Activated naive CD4-positive, alpha-beta T cell treated with anti-CD3 and anti-CD28 coated beads, Interleukin-2, amount 50 U/mL, for 24 hours (primary cell): ENCODE data around the gene GNPTAB.
"Not testable (repeated sequence)": the region's sequence is repeated elsewhere in the genome, so short reads cannot be mapped to it uniquely, and the experiment has no call there.

ENCODE experiments used
- H3K27ac Mint-ChIP-seq: one replicate; pipeline ENCODE4 v1.8.0; 2021; ENCODE audit warnings: mild to moderate bottlenecking, mixed read lengths
- H3K27me3 Mint-ChIP-seq: one replicate; pipeline ENCODE4 v1.8.0; 2021; ENCODE audit warnings: mixed read lengths
- H3K36me3 Mint-ChIP-seq: one replicate; pipeline ENCODE4 v1.8.0; 2021; ENCODE audit warnings: mixed read lengths
- H3K4me1 Mint-ChIP-seq: one replicate; pipeline ENCODE4 v1.8.0; 2021; ENCODE audit warnings: mixed read lengths
- H3K4me3 Mint-ChIP-seq: one replicate; pipeline ENCODE4 v1.8.0; 2021; ENCODE audit warnings: mild to moderate bottlenecking, mixed read lengths
- H3K9me3 Mint-ChIP-seq: one replicate; pipeline ENCODE4 v1.8.0; 2021; ENCODE audit warnings: mixed read lengths

The GNPTAB gene

DNA sequence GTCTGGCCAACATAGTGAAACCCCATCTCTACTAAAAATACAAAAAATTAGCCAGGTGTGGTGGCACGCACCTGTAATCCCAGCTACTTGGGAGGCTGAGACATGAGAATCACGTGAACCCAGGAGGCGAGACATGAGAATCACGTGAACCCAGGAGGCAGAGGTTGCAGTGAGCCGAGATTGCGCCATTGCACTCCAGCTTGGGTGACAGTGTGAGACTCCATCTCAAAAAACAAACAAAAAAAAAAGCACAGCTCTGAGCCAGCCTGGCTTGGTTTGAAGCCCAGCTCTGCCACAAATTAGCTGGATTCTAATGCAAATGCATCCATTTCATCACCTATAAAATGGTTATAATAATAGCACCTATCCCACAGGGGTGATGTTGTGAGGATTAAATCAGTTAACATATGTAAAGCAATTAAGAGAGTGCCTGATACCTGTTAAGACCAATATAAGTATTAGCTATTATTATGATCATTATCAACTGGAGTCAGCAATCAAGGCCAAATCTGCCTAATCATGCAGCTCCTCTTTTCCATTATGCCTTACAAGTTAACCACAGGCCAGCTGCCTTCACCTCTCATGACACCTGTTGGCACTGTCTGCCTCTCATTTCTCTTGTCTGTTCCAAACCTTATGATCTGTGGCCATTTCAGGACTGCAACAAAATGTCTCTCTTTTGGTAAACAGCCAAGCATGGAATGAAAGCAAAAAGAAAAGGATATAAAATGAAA, 2.1 kb downstream of the GNPTAB start:
- Mint-ChIP-seq H3K36me3 (no peaks in the 10 kb centered on the region), H3K9me3 (no peaks in the 10 kb centered on the region), H3K27me3 (no peaks in the 10 kb centered on the region), H3K4me1 (peaks cover 65% of the 10 kb centered on the region), H3K27ac (no peak overlapping the region), H3K4me3 (peak overlapping the region; percentile 98)

DNA sequence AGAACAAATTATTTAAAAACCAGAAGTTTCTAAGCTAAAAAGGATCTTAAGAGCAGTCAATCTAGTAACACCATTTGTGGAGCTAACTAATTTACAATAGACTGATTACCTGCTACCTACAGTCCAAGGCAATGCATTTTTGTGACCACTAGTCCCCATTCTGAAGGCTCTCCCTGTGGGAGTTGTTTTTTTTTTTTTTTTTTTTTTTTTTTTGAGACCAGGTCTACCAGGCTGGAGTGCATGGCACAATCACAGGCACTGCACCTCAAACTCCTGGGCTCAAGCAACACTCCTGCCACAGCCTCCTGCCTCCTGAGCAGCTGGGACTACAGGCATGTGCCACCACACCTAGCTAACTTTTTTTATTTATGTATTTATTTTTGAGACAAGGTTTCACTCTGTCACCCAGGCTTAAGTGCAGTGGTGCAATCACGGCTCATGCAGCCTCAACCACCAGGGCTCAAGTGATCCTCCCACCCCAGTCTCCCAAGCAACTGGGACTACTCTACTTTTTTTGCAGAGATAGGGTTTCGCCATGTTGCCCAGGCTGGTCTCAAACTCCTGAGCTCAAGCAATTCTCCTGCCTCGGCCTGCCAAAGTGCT, 3.9 kb downstream of the GNPTAB start:
- Mint-ChIP-seq H3K27ac (no peak overlapping the region), H3K4me1 (peaks cover 82% of the 10 kb centered on the region), H3K36me3 (no peaks in the 10 kb centered on the region), H3K27me3 (no peaks in the 10 kb centered on the region), H3K4me3 (no peak overlapping the region), H3K9me3 (no peaks in the 10 kb centered on the region)

DNA sequence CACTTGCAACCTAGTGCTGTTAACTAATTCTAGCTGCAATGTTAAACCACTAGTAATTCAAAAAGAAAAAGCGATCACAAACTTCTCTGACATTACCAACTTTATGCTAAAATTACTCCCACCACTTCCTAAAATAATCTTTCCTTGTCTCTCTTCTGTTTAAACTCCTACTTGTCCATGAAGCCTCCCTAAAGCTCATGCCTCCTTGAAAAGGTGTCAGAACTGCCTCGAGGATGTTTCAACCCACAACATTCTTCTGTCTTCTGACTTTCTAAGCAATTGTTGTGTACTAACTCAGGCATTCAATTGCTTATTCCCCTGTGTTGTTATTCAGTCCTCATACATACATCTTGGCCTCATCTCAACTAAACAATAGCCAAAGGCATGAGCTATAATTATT, 5.9 kb downstream of the GNPTAB start:
- H3K4me3 Mint-ChIP-seq = peak overlapping the region; percentile 28
- H3K27ac Mint-ChIP-seq = peak overlapping the region; percentile 79
- H3K4me1 Mint-ChIP-seq = peaks cover 84% of the 10 kb centered on the region
- H3K36me3 Mint-ChIP-seq = no peaks in the 10 kb centered on the region
- no peaks in the 10 kb centered on the region for H3K9me3 Mint-ChIP-seq
- H3K27me3 Mint-ChIP-seq = no peaks in the 10 kb centered on the region

DNA sequence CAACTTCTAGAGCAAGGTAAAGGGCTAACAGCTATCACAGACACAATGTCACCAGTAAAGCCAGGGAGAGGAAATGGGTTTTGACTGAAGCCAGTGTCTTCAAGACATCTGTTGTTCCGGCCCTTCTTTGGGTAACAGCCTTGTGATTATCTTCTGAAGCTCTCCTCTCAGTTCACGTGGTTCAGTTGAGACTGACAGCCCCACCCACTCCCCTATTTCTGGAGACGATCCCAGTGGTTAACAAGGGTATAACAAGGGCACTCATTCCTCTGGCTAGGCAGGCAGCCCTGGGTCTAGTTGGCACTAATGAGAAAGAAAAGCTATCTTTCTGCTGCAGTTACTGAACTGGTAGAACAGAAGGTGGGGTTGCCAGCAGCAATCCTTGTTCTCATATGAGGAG, 6.9 kb downstream of the GNPTAB start:
- Mint-ChIP-seq H3K9me3 (no peaks in the 10 kb centered on the region), H3K36me3 (peaks cover 2% of the 10 kb centered on the region), H3K27me3 (no peaks in the 10 kb centered on the region), H3K4me1 (peaks cover 81% of the 10 kb centered on the region), H3K27ac (peak overlapping the region; percentile 84), H3K4me3 (peak overlapping the region; percentile 67)

DNA sequence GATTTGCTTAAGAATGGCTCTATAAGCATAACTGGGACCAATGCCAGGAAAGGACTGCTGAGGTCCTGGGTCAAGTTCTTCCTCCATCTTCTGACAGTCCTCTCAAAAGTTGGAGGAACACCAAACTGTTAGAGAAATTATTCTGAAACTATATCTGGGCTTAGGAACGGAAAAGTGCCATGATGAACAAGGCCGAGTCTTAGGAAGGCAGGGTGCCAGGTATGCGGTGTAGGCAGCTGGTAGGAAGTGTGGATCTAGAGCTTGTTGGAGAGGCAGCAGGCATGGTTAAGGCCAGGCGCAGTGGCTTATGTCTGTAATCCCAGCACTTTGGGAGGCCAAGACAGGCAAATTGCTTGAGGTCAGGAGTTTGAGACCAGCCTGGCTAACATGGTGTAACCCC, 7.7 kb downstream of the GNPTAB start:
- Mint-ChIP-seq H3K27me3 (no peaks in the 10 kb centered on the region), H3K27ac (peak overlapping the region; percentile 62), H3K4me3 (peak overlapping the region; percentile 44), H3K9me3 (no peaks in the 10 kb centered on the region), H3K4me1 (peaks cover 80% of the 10 kb centered on the region), H3K36me3 (peaks cover 3% of the 10 kb centered on the region)

DNA sequence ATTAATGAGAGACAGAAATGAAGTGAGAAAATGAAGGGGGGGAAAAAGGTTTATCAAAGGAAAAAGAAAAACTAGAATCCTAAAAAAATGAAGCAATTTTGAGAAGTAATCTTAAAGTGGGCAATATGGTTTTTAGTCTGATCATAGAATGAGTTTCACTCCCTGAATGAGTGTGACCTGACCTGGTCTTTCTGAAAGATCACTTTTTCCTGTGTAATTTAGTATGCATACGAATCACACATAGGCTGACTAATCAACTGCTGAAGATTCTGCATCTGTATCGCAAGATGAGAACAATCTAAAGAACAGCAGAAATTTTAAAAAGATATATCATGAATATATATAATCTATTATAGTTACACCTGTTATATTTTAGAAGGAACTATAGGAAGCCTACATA, 11.3 kb downstream of the GNPTAB start:
- Mint-ChIP-seq H3K4me3 (peak overlapping the region; percentile 4), H3K36me3 (peaks cover 8% of the 10 kb centered on the region), H3K4me1 (peaks cover 65% of the 10 kb centered on the region), H3K9me3 (no peaks in the 10 kb centered on the region), H3K27me3 (no peaks in the 10 kb centered on the region), H3K27ac (peak overlapping the region; percentile 25)

DNA sequence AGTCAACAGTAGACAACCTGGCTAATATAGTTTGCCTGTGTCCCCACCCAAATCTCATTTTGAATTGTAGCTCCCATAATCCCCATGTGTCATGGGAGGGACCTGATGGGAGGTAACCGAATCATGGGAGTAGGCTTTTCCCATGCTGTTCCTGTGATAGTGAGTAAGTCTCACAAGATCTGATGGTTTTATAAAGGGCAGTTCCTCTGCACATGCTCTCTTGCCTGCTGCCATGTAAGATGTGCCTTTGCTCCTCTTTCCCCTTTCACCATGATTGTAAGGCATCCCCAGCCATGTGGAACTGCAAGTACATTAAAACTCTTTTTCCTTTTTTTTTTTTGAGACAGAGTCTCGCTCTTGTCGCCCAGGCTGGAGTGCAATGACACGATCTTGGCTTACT, 12.1 kb downstream of the GNPTAB start:
- H3K36me3 Mint-ChIP-seq, H3K27ac Mint-ChIP-seq, H3K4me3 Mint-ChIP-seq, H3K9me3 Mint-ChIP-seq, H3K27me3 Mint-ChIP-seq: not testable (repeated sequence)
- H3K4me1 Mint-ChIP-seq = peaks cover 60% of the 10 kb centered on the region

DNA sequence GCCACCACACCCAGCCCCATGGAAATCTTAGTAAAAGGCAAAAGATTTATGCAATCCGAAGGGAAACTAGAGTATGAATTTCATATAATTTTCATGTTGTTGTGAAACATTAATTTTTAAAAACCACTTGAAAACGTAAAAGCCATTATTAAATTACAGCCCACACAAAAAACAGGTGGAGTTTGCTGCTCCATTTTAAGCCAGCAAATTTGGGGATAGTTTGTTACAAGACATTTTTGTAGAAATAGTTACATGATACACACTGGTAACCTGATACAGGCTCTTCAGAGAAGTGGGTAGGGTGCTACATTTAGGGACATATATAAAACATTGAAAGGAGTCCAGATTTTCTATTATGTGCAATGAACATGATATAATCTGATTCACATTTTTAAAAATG, 17.6 kb downstream of the GNPTAB start:
- Mint-ChIP-seq H3K27ac (no peak overlapping the region), H3K4me1 (peaks cover 37% of the 10 kb centered on the region), H3K4me3 (no peak overlapping the region), H3K36me3 (peaks cover 11% of the 10 kb centered on the region), H3K9me3 (no peaks in the 10 kb centered on the region), H3K27me3 (no peaks in the 10 kb centered on the region)

DNA sequence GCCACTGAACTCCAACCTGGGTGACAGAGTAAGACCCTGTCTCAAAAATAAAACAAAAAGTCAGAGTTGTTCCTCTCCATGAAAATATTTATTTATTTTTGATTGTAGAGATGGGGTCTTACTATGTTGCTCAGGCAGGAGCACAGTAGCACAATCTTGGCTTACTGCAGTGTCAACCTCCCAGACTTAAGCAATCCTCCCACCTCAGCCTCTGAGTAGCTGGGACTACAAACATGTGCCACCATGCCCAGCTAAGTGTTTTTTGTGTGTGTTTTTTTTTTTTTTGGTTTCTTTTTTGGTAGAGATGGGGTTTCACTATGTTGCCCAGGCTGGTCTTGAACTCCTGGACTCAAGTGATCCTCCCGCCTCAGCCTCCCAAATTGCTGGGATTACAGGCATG, 18.0 kb downstream of the GNPTAB start:
- not testable (repeated sequence) for H3K4me3 Mint-ChIP-seq, H3K9me3 Mint-ChIP-seq, H3K27ac Mint-ChIP-seq, H3K36me3 Mint-ChIP-seq, H3K27me3 Mint-ChIP-seq
- H3K4me1 Mint-ChIP-seq = peaks cover 37% of the 10 kb centered on the region

DNA sequence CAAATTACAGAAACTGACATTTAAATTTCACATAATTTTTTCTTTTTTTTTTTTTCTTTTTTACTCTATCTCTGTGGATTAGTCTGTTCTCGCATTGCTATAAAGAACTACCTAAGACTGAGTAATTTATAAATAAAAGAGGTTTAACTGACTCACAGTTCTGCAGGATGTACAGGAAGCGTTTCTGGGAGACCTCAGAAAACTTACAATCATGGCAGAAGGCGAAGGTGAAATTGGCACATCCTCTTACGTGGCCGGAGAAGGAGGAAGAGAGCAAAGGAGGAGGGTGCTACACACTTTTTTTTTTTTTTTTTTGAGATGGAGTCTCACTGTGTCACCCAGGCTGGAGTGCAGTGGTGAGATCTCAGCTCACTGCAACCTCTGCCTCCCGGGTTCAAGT, 19.4 kb downstream of the GNPTAB start:
- not testable (repeated sequence) for H3K36me3 Mint-ChIP-seq, H3K27me3 Mint-ChIP-seq, H3K4me3 Mint-ChIP-seq, H3K9me3 Mint-ChIP-seq
- peak overlapping the region; percentile 84 for H3K27ac Mint-ChIP-seq
- H3K4me1 Mint-ChIP-seq = peaks cover 45% of the 10 kb centered on the region

DNA sequence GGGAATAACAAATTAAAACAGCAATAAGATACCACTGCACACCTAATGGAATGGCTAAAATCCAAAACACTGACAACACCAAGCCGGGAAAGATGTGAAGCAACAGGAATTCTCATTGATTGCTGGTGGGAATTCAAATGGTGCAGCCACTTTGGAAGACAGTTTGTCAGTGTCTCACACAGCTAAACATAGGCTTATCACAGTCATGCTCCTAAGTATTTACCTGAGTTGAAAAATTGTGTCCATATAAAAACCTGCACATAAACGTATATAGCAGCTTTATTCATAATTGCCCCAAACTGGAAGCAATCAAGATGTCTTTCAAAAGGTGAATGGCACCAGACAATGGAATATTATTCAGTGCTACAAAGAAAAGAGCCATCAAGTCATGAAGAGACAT, 21.6 kb downstream of the GNPTAB start:
- Mint-ChIP-seq H3K4me1 (peaks cover 43% of the 10 kb centered on the region), H3K27ac (peak overlapping the region; percentile 3), H3K9me3 (no peaks in the 10 kb centered on the region), H3K27me3 (no peaks in the 10 kb centered on the region), H3K4me3 (no peak overlapping the region), H3K36me3 (peaks cover 8% of the 10 kb centered on the region)

DNA sequence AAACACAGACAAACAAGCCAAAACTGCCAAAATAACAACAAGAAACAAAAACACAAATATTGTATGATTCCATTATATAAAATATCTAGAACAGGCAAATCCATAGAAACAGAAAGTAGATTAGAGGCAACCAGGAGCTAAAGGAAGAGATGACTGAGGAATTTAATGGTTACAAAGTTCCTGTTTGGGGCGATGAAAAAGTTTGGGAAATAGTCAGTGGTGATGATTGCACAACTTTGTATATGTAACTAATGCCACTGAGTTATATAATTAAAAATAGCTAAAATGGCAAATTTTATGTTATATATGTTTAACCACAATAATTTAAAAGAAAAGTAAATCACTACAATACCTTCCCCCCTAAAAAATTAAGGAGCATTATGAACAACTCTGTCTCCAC, 24.5 kb downstream of the GNPTAB start:
- H3K27me3 Mint-ChIP-seq = no peaks in the 10 kb centered on the region
- no peak overlapping the region for H3K27ac Mint-ChIP-seq
- peaks cover 7% of the 10 kb centered on the region for H3K36me3 Mint-ChIP-seq
- H3K4me3 Mint-ChIP-seq = no peak overlapping the region
- H3K4me1 Mint-ChIP-seq = peaks cover 50% of the 10 kb centered on the region
- no peaks in the 10 kb centered on the region for H3K9me3 Mint-ChIP-seq

DNA sequence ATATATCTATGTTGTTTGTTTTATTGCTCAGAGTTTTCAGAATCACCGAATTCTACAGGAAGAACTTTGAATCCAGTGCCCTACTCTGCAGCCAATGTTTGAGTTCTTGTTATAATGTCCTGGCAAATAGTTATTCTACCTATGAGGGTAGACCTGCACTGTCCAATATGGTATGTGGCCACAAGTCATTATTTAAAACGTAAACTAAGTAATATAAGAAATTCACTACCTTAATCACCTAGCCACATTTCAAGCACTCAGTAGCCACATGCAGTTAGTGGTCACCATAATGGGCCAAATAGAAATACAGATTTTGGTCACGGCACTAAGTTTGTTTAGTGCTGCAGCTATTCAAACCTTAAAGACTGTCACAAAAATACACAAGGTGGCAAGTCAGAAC, 26.4 kb downstream of the GNPTAB start:
- H3K36me3 Mint-ChIP-seq = peaks cover 7% of the 10 kb centered on the region
- H3K9me3 Mint-ChIP-seq = no peaks in the 10 kb centered on the region
- no peaks in the 10 kb centered on the region for H3K27me3 Mint-ChIP-seq
- H3K4me1 Mint-ChIP-seq = peaks cover 43% of the 10 kb centered on the region
- H3K27ac Mint-ChIP-seq = no peak overlapping the region
- no peak overlapping the region for H3K4me3 Mint-ChIP-seq

DNA sequence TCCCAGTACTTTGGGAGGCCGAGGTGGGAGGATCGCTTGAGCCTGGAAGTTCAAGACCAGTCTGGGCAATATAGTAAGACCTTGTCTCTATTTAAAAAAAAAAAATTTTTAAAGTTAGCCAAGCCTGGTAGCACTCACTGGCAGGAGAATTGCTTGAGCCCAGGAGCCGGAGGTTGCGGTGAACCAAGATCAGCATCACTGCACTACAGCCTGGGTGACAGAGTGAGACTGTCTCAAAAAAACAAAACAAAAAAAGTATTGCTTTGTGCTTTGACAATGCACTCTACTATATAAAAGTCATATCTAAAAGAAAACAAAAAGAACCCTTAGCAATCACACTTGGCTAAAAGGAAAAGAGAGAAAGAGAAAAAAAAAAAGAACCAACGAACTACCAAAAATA, 26.8 kb downstream of the GNPTAB start:
- Mint-ChIP-seq H3K9me3 (no peaks in the 10 kb centered on the region), H3K27ac (no peak overlapping the region), H3K36me3 (peaks cover 6% of the 10 kb centered on the region), H3K4me1 (peaks cover 45% of the 10 kb centered on the region), H3K4me3 (no peak overlapping the region), H3K27me3 (no peaks in the 10 kb centered on the region)

DNA sequence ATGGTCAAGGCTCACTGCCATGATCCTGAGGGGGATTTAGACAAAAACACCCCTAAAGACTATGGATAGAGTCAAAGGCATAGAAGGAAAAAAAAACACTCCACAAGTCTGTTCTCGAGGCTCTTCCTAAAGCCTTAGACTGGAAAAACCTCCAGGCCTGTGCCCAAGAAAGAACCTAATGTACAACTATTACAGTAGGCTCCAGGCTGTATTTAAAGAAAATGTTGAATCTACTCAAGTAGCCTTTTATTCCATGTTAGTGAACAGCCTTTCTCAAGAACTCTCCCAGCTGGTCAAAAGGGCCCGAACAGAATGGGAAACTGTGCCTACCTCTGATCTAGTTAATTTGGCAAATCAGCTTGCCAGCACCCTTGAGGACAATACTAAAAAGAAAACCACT, 28.3 kb downstream of the GNPTAB start:
- Mint-ChIP-seq H3K27me3 (no peaks in the 10 kb centered on the region), H3K4me3 (no peak overlapping the region), H3K27ac (no peak overlapping the region), H3K4me1 (peaks cover 47% of the 10 kb centered on the region), H3K9me3 (no peaks in the 10 kb centered on the region), H3K36me3 (peaks cover 1% of the 10 kb centered on the region)

DNA sequence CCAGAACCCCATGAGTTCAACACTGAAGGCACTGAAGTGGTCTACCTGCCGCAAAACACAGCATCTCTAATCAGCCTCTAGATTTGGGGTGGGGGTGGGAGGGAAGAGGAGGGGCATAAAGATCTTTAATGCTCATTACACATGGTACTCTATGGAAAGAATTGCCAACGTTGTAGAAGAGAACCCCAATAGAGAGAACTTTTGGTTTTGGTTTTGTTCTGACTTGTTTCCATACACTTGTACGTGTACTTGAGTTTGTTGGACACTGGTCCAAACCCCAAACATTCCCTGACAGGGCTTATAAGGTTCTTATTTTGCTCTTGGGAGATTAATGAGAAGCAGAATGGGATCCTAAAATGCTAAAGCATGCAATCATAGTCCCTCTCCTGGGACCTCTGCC, 31.0 kb downstream of the GNPTAB start:
- no peak overlapping the region for H3K4me3 Mint-ChIP-seq
- no peaks in the 10 kb centered on the region for H3K9me3 Mint-ChIP-seq
- no peak overlapping the region for H3K27ac Mint-ChIP-seq
- H3K36me3 Mint-ChIP-seq = peaks cover 1% of the 10 kb centered on the region
- no peaks in the 10 kb centered on the region for H3K27me3 Mint-ChIP-seq
- H3K4me1 Mint-ChIP-seq = peaks cover 44% of the 10 kb centered on the region

DNA sequence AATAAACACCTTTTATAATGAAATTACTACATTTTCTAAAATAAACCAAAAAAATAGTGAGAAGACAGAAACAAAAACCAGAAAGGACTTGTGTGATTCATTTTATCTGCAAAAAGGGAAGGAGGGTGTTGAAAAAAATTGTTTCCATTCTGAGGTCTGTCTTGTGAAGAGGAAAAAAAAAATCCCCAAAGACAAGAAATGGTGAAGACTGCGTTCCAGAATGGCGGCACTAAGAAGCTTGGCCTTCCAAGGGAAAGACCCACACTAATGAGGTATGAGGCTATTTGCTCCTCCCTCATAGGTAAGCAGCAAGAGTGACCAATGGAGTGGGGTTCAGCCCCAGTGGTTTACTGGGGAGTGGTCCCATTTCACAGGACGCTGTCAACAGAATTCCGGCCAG, 35.0 kb downstream of the GNPTAB start:
- H3K36me3 Mint-ChIP-seq = peaks cover 1% of the 10 kb centered on the region
- H3K4me3 Mint-ChIP-seq = no peak overlapping the region
- no peaks in the 10 kb centered on the region for H3K27me3 Mint-ChIP-seq
- H3K27ac Mint-ChIP-seq = peak overlapping the region; percentile 71
- no peaks in the 10 kb centered on the region for H3K9me3 Mint-ChIP-seq
- peaks cover 48% of the 10 kb centered on the region for H3K4me1 Mint-ChIP-seq
